ENCODE measurements around the gene ETV3L. TPM values are rescaled to one million over a fixed set of nuclear protein-coding genes. Genes with fewer than 3 reads are reported as not detected.
A peak's percentile ranks its signal among the peaks of the same experiment; 100 is the strongest.

The ETV3L gene
- total and polyA plus RNA-seq, 2 experiments from 2014 or later = not detected

GRCh38 chr1:157140063-157140588 is 40.5 kb upstream of the ETV3L start:
- no peak for DNase-seq (ENCODE audit: low spot score)
- Histone ChIP-seq H3K9me2 (replicated peaks; ENCODE audit: insufficient read depth) (no peaks in the 10 kb centered on the region), H3K79me2 (peaks cover 28% of the 10 kb centered on the region), H3K4me2 (no peak overlapping the region), H4K20me1 (ENCODE audit: insufficient read depth, poor library complexity, severe bottlenecking) (peaks cover 19% of the 10 kb centered on the region), H2AFZ (no peak overlapping the region), H3K4me3 (no peak overlapping the region), H3K9me3 (ENCODE audit: low read depth) (no peaks in the 10 kb centered on the region), H3K27me3 (no peaks in the 10 kb centered on the region), H3K4me1 (ENCODE audit: insufficient read depth) (peaks cover 22% of the 10 kb centered on the region), H3K36me3 (replicated peaks; ENCODE audit: insufficient read depth, low read depth) (no peaks in the 10 kb centered on the region), H3K27ac (no peak overlapping the region)
- WGBS (ENCODE audit: low lambda C conversion rate, missing lambda C conversion rate) = 76% methylated on average over 2 of the region's 2 CpGs
- TF ChIP-seq CTCF (IDR thresholded peaks at IDR 0.05; ENCODE audit: poor library complexity) (no peak), EZH2phosphoT487 (IDR thresholded peaks at IDR 0.05; ENCODE audit: low read depth, severe bottlenecking, unreplicated experiment) (no peak)

- peak overlapping the region; percentile 88 for H3K4me2 ChIP-seq
- H3K4me1 ChIP-seq (ENCODE audit: insufficient read depth) = peaks cover 28% of the 10 kb centered on the region
- H3K27me3 ChIP-seq = no peaks in the 10 kb centered on the region
- peak overlapping the region; percentile 99 for H3K27ac ChIP-seq
- no peaks in the 10 kb centered on the region for H3K36me3 ChIP-seq (replicated peaks; ENCODE audit: insufficient read depth, low read depth)
- no peak for DNase-seq (ENCODE audit: low spot score)
- peaks cover 21% of the 10 kb centered on the region for H4K20me1 ChIP-seq (ENCODE audit: insufficient read depth, poor library complexity, severe bottlenecking)
- H2AFZ ChIP-seq = peak overlapping the region; percentile 70
- H3K4me3 ChIP-seq = peak overlapping the region; percentile 44
- no peak for TF ChIP-seq CTCF (IDR thresholded peaks at IDR 0.05; ENCODE audit: poor library complexity)
- TF ChIP-seq EZH2 (IDR thresholded peaks at IDR 0.05; ENCODE audit: borderline replicate concordance) = no peak
- no peak for TF ChIP-seq EZH2phosphoT487 (IDR thresholded peaks at IDR 0.05; ENCODE audit: low read depth, severe bottlenecking, unreplicated experiment)
- no peaks in the 10 kb centered on the region for H3K9me2 ChIP-seq (replicated peaks; ENCODE audit: insufficient read depth)
- H3K79me2 ChIP-seq = peaks cover 37% of the 10 kb centered on the region
- no peaks in the 10 kb centered on the region for H3K9me3 ChIP-seq (ENCODE audit: low read depth)
- 22% methylated on average over 9 of the region's 9 CpGs for WGBS (ENCODE audit: low lambda C conversion rate, missing lambda C conversion rate)
Measured at GRCh38 chr1:157139052-157139715, 39.6 kb upstream of the ETV3L start.

GRCh38 chr1:157138220-157139051 is 38.8 kb upstream of the ETV3L start, which contains the start of gene ETV3:
ETV3 (minus strand) TSS chr1:157138395; CDS start chr1:157136352, 2,043 bp downstream.
- DNase-seq (ENCODE audit: low spot score) = peak; percentile 95
- Histone ChIP-seq H3K4me3 (peak within 1 kb of the TSS; percentile 90), H3K4me1 (ENCODE audit: insufficient read depth) (peaks cover 28% of the 10 kb centered on the region), H3K27ac (peak within 1 kb of the TSS; percentile 99), H3K9me2 (replicated peaks; ENCODE audit: insufficient read depth) (no peaks in the 10 kb centered on the region), H2AFZ (peak within 1 kb of the TSS; percentile 70), H3K27me3 (no peaks in the 10 kb centered on the region), H3K36me3 (replicated peaks; ENCODE audit: insufficient read depth, low read depth) (no peaks in the 10 kb centered on the region), H3K9me3 (ENCODE audit: low read depth) (no peaks in the 10 kb centered on the region), H3K79me2 (peaks cover 41% of the 10 kb centered on the region), H4K20me1 (ENCODE audit: insufficient read depth, poor library complexity, severe bottlenecking) (peaks cover 21% of the 10 kb centered on the region), H3K4me2 (peak within 1 kb of the TSS; percentile 88)
- WGBS (ENCODE audit: low lambda C conversion rate, missing lambda C conversion rate) = under 1% methylated on average over 44 of the region's 85 CpGs
- TF ChIP-seq EZH2 (IDR thresholded peaks at IDR 0.05; ENCODE audit: borderline replicate concordance) (no peak), EZH2phosphoT487 (IDR thresholded peaks at IDR 0.05; ENCODE audit: low read depth, severe bottlenecking, unreplicated experiment) (no peak), CTCF (IDR thresholded peaks at IDR 0.05; ENCODE audit: poor library complexity) (no peak)

Data from hepatocyte (in vitro differentiated cells).